Activated T-cell treated with anti-CD3 and anti-CD28 coated beads, Interleukin-2, amount 50 U/mL, for 24 hours (primary cell): ENCODE data around the gene RNLS.

Source experiments
- DNase-seq: peaks from one replicate; pipeline ENCODE4 v3.0.0-alpha.2; 2020
- H3K27ac Mint-ChIP-seq: 2 replicates; pipeline ENCODE4 v1.8.0; 2020; ENCODE audit warnings: mild to moderate bottlenecking, mixed read lengths
- H3K27me3 Mint-ChIP-seq: 2 replicates; pipeline ENCODE4 v1.8.0; 2020; ENCODE audit warnings: mixed read lengths
- H3K36me3 Mint-ChIP-seq: 2 replicates; pipeline ENCODE4 v1.8.0; 2020; ENCODE audit warnings: low read depth, mixed read lengths
- H3K4me1 Mint-ChIP-seq: 2 replicates; pipeline ENCODE4 v1.8.0; 2020; ENCODE audit warnings: low read depth, mixed read lengths
- H3K4me3 Mint-ChIP-seq: 2 replicates; pipeline ENCODE4 v1.8.0; 2020; ENCODE audit warnings: mild to moderate bottlenecking, moderate library complexity, mixed read lengths
- H3K9me3 Mint-ChIP-seq: 2 replicates; pipeline ENCODE4 v1.8.0; 2020; ENCODE audit warnings: mixed read lengths

RNLS gene

DNA sequence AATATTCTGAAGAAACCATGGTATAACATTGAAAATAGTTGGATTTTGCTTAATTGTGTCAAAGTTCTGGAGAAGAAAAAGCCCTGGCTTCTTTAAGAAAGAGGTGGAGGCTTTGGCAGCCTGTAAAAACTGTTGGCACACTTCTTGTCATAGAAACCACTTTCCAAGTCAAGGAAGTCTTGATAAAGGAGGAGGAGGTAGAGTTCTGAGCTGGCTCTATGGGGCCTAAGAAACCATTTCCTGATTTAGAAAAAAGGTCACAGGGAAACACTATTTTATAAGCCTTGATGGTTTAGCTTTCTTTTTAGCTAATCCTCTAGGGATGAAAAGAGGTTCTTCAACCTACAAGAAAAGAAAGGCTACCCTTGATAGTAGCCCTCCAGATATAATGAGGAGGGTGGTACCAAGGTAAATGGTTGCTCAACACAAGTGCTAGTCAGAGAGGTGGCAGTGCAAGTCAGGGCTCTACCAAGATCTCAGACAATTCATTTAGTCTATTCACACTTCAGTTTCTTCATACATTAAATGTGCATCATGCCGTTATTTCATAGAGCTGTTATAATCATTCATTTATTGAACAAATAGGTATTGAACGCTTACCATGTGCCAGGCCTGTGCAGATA lies 346.9 kb downstream of the RNLS start:
- Mint-ChIP-seq H3K9me3 (no peaks in the 10 kb centered on the region), H3K4me3 (no peak overlapping the region), H3K27me3 (no peaks in the 10 kb centered on the region), H3K27ac (no peak overlapping the region), H3K4me1 (peaks cover 4% of the 10 kb centered on the region), H3K36me3 (no peaks in the 10 kb centered on the region)
- DNase-seq = no peak

DNA sequence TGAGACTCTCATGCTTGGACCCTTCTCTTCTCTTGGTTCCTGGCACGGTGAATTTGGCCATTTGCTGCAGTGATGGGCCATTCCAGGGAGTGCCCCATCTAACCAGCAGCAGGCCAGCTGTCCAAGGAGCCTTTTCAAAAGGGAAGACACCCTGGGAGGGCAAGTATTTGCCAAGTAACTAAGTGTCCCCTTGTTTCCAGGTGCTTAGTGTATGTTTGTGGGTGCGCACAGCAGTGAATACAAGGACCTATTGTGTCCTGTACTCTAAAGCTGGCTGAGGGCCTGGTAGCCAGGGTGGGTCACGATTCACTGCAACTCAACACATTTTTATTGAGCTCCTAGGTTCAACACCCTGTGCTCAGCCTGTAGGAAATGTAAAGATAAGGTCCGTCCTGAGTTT lies 348.8 kb downstream of the RNLS start:
- Mint-ChIP-seq H3K9me3 (no peaks in the 10 kb centered on the region), H3K36me3 (no peaks in the 10 kb centered on the region), H3K4me1 (peaks cover 4% of the 10 kb centered on the region), H3K27ac (no peak overlapping the region), H3K4me3 (no peak overlapping the region), H3K27me3 (no peaks in the 10 kb centered on the region)
- DNase-seq = no peak

DNA sequence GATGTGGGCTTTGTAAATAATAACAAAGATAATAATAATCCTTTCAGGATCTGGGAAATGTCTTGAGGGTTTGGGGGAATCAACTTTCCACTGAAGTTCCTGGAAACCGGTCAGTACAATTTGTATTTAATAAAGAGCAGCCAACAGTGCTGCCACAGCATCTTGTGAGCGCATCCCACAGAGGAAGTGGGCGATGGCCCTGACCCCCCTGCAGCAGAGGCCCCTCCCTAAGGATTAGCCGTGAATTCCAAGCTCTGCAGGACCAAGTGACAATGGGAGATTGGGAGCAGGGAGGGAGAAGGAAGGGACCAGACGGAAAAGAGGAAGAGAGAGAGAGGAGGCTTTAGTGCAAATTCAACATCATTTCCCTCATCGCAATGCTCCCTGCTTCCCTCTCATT lies 349.2 kb downstream of the RNLS start:
- no peak overlapping the region for H3K4me3 Mint-ChIP-seq
- no peaks in the 10 kb centered on the region for H3K36me3 Mint-ChIP-seq
- H3K9me3 Mint-ChIP-seq = no peaks in the 10 kb centered on the region
- no peak for DNase-seq
- H3K27ac Mint-ChIP-seq = no peak overlapping the region
- no peaks in the 10 kb centered on the region for H3K27me3 Mint-ChIP-seq
- peaks cover 4% of the 10 kb centered on the region for H3K4me1 Mint-ChIP-seq

DNA sequence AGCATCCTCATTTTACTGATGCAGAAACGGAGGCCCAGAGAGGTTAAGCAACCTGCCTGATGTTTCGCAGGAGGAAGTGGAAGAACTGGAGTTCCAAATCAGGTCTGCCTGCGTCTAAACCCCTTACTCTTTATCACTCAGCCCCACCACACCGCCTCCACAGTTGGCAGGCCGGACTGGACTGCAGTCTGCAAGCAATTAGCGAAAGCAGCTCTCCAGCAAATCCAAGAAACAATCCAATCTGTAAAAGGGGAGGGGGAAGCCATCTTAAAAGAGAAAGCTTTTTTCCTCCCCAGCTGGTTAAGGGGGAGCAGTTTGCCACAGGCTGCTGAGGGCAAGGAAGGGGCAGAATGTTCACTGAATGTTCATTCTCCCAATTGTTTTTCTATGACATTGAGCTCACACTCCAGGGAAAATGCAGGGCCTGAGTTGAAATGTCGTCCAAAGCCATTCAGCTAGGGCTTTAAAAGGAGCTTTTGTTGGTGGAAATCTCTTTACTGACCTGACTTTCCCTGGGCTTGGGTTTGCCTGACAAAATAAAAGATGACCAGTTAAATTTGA lies 350.1 kb downstream of the RNLS start:
- no peak for DNase-seq
- H3K27me3 Mint-ChIP-seq = no peaks in the 10 kb centered on the region
- no peak overlapping the region for H3K27ac Mint-ChIP-seq
- H3K4me3 Mint-ChIP-seq = no peak overlapping the region
- no peaks in the 10 kb centered on the region for H3K9me3 Mint-ChIP-seq
- H3K4me1 Mint-ChIP-seq = peaks cover 4% of the 10 kb centered on the region
- no peaks in the 10 kb centered on the region for H3K36me3 Mint-ChIP-seq

DNA sequence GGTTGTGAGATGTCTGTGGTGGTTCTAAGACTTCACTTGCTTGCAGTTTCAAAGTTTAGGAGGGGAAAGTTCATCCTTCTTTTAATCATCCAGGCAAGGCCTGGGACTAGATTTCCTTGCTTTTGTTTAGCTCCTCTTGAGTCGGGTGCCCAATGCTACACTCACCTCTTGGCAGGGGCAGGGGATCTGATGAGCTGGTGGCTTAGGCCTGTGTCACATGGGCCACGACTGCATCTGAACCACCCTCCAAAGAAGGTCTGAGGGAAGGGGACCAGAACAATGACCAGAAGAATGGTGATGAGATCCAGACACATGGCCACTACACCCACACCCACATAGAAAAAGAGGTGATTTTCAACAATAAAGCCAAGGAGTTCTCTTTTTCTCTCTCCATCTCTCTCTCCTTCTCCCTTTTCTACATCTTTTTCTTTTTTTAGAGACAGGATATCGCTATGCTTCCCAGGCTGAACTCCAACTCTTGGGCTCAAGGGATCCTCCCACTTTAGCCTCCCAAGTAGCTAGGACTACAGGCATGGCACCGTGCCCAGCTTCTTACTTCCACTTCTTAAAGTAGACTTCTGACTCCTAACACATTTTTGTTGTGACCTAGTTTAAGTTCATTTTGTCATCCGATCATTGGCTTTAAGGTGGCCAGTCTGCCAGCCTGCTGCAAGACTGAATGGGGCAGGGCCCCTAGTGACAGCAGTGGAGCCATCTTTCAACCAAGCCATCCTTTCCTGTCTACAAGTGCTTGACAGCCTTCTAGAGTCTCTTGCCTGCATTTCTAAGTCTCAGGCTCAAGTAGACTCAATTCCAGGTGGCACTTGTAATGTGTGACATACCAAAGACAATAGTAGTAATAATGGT lies 350.9 kb downstream of the RNLS start:
- peaks cover 4% of the 10 kb centered on the region for H3K4me1 Mint-ChIP-seq
- H3K27me3 Mint-ChIP-seq = no peaks in the 10 kb centered on the region
- no peak for DNase-seq
- no peak overlapping the region for H3K4me3 Mint-ChIP-seq
- H3K9me3 Mint-ChIP-seq = no peaks in the 10 kb centered on the region
- H3K36me3 Mint-ChIP-seq = no peaks in the 10 kb centered on the region
- H3K27ac Mint-ChIP-seq = no peak overlapping the region

DNA sequence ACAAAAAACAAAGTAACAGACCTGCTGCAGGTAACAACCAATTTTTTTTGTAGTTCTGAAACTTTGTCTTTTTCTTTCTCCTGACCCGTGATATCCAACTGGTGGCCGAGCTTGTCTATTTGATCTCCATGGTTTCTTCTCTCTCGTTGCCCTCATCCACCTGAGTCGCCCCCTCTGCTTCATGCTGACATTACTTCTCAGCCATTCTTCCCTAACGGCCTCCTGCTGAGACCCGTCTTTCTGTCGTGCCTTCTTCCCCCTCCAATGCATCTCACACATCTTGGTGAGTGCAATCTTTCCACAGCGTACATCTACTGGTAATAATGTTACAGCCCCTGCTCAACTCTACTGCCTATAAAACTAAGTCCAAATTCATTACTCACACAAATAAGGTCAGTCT lies 352.9 kb downstream of the RNLS start:
- Mint-ChIP-seq H3K27me3 (no peaks in the 10 kb centered on the region), H3K36me3 (no peaks in the 10 kb centered on the region)

DNA sequence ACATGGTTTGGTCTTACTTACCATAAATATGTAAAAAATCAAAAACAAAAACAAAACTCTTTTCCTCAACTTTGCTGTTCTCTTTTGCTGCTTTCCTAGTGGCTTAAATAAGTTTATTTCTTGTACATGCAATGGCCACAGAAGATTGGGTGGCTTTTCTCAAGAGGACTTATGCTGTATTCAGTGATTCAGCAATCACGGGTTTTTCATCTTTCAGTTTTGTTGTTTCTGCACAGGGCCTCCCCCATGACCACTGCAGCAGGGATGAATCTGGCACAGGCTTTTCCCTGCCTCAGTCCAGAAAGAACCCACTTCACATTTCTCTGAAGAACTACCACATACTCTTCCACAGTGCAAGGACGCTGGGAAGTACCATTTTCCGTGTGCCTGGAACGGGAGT lies 355.0 kb downstream of the RNLS start:
- no peaks in the 10 kb centered on the region for H3K27me3 Mint-ChIP-seq
- no peaks in the 10 kb centered on the region for H3K36me3 Mint-ChIP-seq
- no peak overlapping the region for H3K4me3 Mint-ChIP-seq
- no peaks in the 10 kb centered on the region for H3K4me1 Mint-ChIP-seq
- no peaks in the 10 kb centered on the region for H3K9me3 Mint-ChIP-seq
- H3K27ac Mint-ChIP-seq = no peak overlapping the region
- DNase-seq = no peak

More for the DNA sequence above, 352.9 kb downstream of the RNLS start:
- H3K27ac Mint-ChIP-seq = no peak overlapping the region
- no peak overlapping the region for H3K4me3 Mint-ChIP-seq
- no peak for DNase-seq
- no peaks in the 10 kb centered on the region for H3K4me1 Mint-ChIP-seq
- no peaks in the 10 kb centered on the region for H3K9me3 Mint-ChIP-seq

DNA sequence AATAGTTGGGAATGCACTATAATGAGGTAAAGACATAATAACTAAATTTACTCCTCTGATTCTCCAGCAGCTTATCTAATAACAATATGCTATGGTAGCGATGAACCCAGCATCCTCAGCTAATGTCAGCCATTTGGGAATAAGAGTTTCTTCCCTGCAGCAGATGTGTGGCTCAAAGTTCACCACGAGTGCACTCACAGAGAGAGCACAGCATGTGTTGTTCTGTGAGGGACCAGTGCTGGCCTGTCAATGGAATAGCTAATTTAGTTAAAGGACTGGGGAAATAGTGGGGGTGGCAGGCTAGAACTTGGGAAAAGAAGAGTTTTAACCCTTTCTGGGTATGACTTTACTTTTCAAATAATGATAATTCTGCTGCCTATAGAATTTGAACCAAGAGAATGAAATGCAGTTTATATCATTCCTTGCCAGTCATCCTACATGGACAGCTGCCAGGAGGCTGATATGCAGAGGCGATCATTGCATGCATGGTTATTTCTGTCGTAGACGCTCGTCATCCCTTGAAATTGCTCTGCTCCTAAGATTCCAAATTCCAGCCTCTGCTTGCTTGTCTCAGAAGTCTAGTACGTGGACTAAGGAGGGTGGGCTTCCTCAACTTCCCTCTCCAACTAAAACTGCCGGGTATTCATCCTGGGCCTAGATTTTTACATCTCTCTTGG lies 355.6 kb downstream of the RNLS start:
- Mint-ChIP-seq H3K9me3 (no peaks in the 10 kb centered on the region), H3K27me3 (no peaks in the 10 kb centered on the region), H3K36me3 (no peaks in the 10 kb centered on the region), H3K4me1 (no peaks in the 10 kb centered on the region), H3K4me3 (no peak overlapping the region), H3K27ac (no peak overlapping the region)
- no peak for DNase-seq

DNA sequence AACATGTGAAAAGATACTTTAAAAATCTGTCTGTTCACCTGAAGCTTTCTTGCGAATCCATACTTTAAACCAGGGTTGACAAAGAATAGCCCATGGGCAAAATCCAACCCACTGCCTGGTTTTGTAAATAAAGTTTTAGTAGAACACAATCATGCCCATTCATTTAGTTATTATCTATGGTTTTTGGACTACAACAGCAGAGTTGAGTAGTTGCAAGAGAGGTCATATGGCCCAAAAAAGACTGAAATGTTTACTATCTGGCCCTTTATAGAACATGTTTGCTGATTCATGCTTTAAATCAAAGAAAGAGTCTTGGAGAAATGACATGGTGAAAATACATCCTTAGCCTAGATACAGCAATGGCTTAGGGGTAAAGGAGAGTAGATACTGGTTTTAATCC lies 356.2 kb downstream of the RNLS start:
- H3K27ac Mint-ChIP-seq = no peak overlapping the region
- H3K36me3 Mint-ChIP-seq = no peaks in the 10 kb centered on the region
- H3K27me3 Mint-ChIP-seq = no peaks in the 10 kb centered on the region
- H3K4me1 Mint-ChIP-seq = no peaks in the 10 kb centered on the region
- no peaks in the 10 kb centered on the region for H3K9me3 Mint-ChIP-seq
- DNase-seq = no peak
- no peak overlapping the region for H3K4me3 Mint-ChIP-seq

DNA sequence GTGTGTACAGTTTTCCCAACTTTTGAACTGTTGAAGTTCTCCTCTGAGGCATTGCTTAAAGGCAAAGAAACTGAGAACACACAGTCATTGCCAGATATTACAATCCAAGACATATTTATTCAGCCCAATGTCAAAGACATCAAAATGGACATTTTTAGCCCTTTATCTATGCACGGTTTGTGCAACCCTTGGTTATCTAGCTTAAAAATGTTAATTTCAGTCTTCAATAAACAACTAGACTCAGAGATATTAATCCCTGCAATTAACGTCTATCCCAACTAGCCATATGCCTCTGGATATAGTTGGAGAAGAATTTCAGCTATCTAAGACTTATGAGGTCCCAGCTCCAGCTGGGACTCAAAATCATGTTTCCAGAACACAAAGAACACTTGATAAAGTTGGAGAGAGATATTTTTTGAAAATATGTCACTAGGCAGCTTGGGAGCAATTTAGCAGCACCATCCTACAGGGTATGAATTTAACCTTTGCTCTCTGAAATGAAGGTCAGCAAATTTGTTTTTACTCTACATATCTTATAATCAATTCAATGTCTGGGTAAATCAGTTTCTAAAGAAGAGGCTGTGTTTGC lies 357.0 kb downstream of the RNLS start:
- no peak overlapping the region for H3K4me3 Mint-ChIP-seq
- no peaks in the 10 kb centered on the region for H3K4me1 Mint-ChIP-seq
- DNase-seq = no peak
- no peaks in the 10 kb centered on the region for H3K27me3 Mint-ChIP-seq
- H3K9me3 Mint-ChIP-seq = no peaks in the 10 kb centered on the region
- H3K27ac Mint-ChIP-seq = no peak overlapping the region
- no peaks in the 10 kb centered on the region for H3K36me3 Mint-ChIP-seq
